DND-41 (cell line): Measurements from ENCODE around the gene GLYATL1B.

Experiments used
- CTCF ChIP-seq: IDR thresholded peaks from 2 replicates; pipeline ENCODE4 v1.5.1; 2012; ENCODE audit warnings: borderline replicate concordance, low read length, moderate library complexity, mild to moderate bottlenecking; ENCODE audit not compliant: poor library complexity, severe bottlenecking; ENCODE audit errors: extremely low read depth
- EZH2 ChIP-seq: IDR thresholded peaks from 3 replicates; pipeline ENCODE4 v1.6.1; 2012; ENCODE audit warnings: borderline replicate concordance, low read depth, mild to moderate bottlenecking, moderate library complexity, low read length, inconsistent platforms; ENCODE audit not compliant: severe bottlenecking

- no peak for TF ChIP-seq CTCF
- no peak for TF ChIP-seq EZH2
Observed at GRCh38 chr11:59078435-59078834, 7.7 kb upstream of the GLYATL1B start.
